HS-27A (cell line): ENCODE results near the gene OPRD1.

Source experiments
- DNase-seq: peaks from one replicate; pipeline ENCODE4 v3.0.0-alpha.2; 2012; ENCODE audit warnings: low read depth, missing footprints

OPRD1 gene

DNA sequence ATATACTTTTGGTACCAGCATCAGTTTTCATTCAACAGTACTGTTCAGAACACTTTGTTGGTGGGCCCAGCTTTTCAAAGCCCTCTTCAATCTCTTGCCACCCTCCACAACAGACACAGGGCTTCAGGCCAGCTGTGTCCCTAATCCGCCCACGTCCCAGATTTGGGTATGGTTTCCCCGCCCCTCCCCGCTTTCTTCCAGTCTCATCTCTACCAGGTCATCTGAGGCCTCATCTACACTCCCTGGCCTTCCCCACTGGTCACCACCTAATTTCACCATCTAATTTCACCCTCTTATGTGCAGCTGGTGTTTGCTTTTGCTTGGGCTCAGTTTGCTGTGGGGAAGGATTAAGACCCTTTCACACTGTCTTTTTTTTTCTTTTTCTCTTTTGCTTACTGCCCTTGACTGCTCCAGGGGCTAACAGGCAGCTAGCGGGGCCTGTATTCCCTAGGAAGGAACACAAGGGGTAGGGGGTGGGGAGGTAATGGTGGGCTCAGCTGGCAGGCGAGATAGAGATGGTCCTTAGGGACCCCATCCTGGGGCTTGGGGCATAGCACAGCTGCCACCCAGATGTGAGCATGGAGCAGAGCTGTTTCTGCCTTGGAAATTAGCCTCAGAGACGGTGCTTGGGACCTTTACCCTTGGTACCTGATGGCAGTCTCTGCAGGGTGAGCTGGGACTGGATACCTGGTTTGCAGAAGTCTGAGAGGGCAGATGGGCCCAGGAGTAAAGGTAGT lies 98.6 kb downstream of the OPRD1 start:
- no peak for DNase-seq

DNA sequence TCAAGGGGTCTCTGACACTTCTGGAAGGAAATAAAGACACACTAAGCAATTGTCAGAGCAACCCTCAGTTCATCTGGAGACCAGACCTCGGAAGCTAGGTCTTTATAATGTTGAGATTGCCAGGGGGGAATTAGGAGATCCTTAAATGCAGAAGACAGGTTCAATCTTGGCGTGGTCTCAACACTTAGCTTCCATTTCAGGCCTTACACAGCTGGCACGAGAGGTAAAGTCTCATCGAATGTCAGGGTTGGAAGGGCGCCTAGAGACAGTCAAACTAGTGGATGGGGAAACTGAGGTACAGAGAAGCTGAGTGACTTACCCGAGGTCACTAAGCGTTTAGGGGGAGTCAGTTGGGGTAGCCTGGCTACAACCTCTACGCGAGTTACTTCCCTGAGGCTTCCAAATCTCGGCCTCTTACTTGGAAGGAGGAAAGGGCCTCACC lies 101.8 kb downstream of the OPRD1 start:
- no peak for DNase-seq

DNA sequence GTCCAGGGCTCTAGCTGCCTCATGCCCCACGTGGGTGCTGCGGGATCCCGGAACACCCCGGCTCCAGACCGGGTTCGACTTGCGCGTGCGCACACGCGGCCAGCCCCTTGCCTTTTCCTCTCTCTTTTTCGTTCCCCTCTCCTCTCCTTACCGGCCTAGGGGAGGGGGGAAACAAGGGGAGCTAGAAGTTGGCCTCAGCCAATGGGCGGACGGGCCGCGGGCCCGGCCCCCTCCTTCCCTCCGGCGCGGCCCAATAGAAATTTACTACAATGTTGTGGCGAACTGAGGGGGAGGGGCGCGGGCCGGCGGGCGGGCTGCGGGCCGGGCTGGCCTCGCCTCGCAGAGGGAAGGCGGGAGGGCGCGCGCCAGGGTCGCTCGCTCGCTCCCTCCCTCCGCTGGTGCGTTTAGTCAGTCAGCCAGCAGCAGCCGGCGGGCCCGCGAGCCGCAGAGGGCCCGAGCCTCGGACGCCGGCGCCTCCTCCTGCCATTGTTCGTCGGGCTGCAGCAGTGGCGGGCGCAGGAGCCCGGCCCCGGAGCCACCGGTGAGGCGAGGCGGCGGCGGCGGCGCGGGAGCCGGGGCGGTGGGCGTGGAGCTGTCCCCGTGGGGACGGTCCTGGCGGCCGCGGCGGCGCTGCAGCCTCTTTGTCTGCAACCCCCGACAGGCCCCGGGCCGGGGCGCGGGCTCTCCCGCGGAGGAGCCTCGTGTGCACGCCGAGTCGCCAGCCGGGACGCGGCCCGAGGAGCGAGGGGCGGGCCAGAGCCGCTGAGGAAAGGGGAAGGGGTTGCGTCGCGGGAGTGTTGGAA lies 102.5 kb downstream of the OPRD1 start, which contains the start of gene EPB41:
TSS of gene EPB41 (plus strand) at position 342 of the 803 bp plus-strand sequence. CDS start 72,869 bp downstream, outside the sequence.
- peak; percentile 83 for DNase-seq

DNA sequence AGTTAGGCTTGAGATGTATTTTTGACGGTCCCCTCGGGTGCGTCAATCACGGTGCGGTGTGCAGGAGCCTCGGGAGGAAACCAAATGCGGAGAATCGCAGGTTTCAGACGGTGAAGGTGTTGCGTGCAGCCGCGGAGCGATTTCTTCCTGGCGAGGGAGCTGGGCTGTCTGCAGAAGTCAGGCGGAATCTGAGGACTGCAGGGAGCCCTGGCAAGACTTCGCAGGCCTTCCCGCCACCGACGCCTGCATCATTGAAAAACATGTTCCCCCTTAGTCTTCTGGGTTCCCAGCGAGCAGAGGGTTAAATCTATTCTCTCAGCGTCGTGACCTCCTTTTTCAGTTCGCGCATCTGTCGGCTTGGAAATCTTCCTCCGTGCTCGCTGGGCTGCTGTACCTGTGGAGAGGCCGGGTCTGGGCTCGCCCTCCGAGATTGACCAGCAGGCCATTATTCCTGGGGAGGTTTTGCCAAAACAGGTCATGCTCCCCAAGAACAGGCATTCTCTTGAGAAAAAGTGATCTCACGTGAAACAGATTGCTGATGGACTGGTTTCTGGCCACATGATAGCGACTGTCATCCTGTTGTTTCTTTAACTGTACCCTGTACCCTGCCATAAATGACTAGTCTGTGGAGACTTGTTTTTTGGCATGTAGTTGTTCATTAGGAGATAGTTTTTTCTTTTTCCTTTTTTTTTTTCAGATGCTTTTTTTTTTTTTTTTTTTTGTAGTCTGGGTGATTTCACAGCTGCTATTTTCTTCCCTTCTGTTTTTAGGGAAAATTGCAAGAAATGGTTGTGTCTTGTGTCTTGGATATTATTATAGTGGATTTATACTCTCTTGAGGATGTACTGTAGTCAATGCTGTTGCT lies 103.3 kb downstream of the OPRD1 start:
- no peak for DNase-seq

DNA sequence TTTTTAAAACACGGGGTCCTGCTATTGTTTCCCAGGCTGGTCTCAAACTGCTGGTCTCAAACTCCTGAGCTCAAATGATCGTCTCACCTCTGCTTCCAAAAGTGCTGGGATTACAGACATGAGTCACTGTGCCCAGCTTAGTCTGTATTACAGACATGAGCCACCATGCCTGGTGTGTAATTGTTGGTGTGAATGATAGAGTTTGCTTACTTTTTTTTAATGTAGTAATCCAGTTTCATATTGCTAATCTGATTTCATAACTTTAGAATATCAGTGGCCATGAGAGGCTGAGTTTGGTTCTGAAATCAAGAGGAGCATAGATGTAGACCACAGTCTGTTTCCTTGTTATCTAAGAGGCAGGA lies 105.8 kb downstream of the OPRD1 start:
- no peak for DNase-seq
